IMR-90 (cell line): ENCODE results near the gene TMEM248. TPM values are rescaled to one million over a fixed set of nuclear protein-coding genes. Genes with fewer than 3 reads are reported as not detected.

ENCODE experiments used
- ATAC-seq: fragments of 200-7000 bp; cut with Tn5 transposase; 2 replicates; pipeline ENCODE4 v1.9.1; 2020; ENCODE audit warnings: low read depth, mild to moderate bottlenecking, moderate library complexity
- BruUV-seq: library from RNA; stranded (reverse); fragments of 400-500 nt; replicated peaks from 2 replicates; lab custom pipeline; 2021; lab: Mats Ljungman, UMichigan
- CTCF ChIA-PET: fragments of 300-600 bp; formaldehyde crosslinking; extraction: SDS; loops from one replicate; lab custom pipeline; 2021; ENCODE audit warnings: antibody characterized with exemption; lab: Yijun Ruan, JAX
- POLR2A ChIA-PET: fragments of 300-600 bp; sonication (Branson Sonifier 250); formaldehyde crosslinking; loops from one replicate; lab custom pipeline; 2022; ENCODE audit warnings: antibody characterized with exemption; ENCODE audit not compliant: unreplicated experiment; lab: Charles Lee
- DNase-seq: peaks from one replicate; pipeline ENCODE4 v3.0.0; 2013
- H2AFZ ChIP-seq: replicated peaks from 2 replicates; pipeline ENCODE3; 2013; ENCODE audit warnings: low read length, mild to moderate bottlenecking; ENCODE audit not compliant: poor library complexity
- H2AK5ac ChIP-seq: 2 replicates; pipeline ENCODE4 v1.6.1; 2013; ENCODE audit warnings: low read depth, low read length, inconsistent platforms
- H2AK9ac ChIP-seq: replicated peaks from 2 replicates; pipeline ENCODE3; 2013; ENCODE audit warnings: mild to moderate bottlenecking, low read depth, low read length, moderate library complexity; ENCODE audit not compliant: poor library complexity
- H2BK120ac ChIP-seq: 2 replicates; pipeline ENCODE4 v1.6.1; 2013; ENCODE audit warnings: low read depth, low read length, inconsistent platforms
- H2BK15ac ChIP-seq: 3 replicates; pipeline ENCODE4 v1.6.1; 2013; ENCODE audit warnings: low read depth, low read length, inconsistent platforms
- H2BK20ac ChIP-seq: 2 replicates; pipeline ENCODE4 v1.6.1; 2013; ENCODE audit warnings: low read depth, mild to moderate bottlenecking, inconsistent platforms, low read length, moderate library complexity
- H2BK5ac ChIP-seq: 2 replicates; pipeline ENCODE4 v1.6.1; 2013; ENCODE audit warnings: mild to moderate bottlenecking, low read depth, low read length, inconsistent platforms; ENCODE audit not compliant: poor library complexity, severe bottlenecking
- H3K14ac ChIP-seq: replicated peaks from 2 replicates; pipeline ENCODE4 v1.6.1; 2013; ENCODE audit warnings: low read depth, low read length, inconsistent platforms
- H3K18ac ChIP-seq: 2 replicates; pipeline ENCODE4 v1.6.1; 2013; ENCODE audit warnings: low read depth, low read length, control low read depth
- H3K23ac ChIP-seq: 2 replicates; pipeline ENCODE4 v1.6.1; 2013; ENCODE audit warnings: low read depth, low read length, inconsistent platforms
- H3K27ac ChIP-seq: 2 replicates; pipeline ENCODE4 v1.5.1; 2013; ENCODE audit warnings: mild to moderate bottlenecking, control low read depth, low read length; ENCODE audit not compliant: insufficient read depth
- H3K27me3 ChIP-seq: 2 replicates; pipeline ENCODE4 v1.6.1; 2013; ENCODE audit warnings: low read length; ENCODE audit not compliant: control insufficient read depth, insufficient read depth
- H3K36me3 ChIP-seq: 2 replicates; pipeline ENCODE4 v1.6.1; 2013; ENCODE audit warnings: low read length, mixed read lengths; ENCODE audit not compliant: control insufficient read depth, insufficient read depth
- H3K4ac ChIP-seq: 2 replicates; pipeline ENCODE4 v1.6.1; 2013; ENCODE audit warnings: low read depth, low read length, inconsistent platforms
- H3K4me1 ChIP-seq: 2 replicates; pipeline ENCODE4 v1.6.1; 2013; ENCODE audit warnings: low read length, mixed read lengths; ENCODE audit not compliant: control insufficient read depth, insufficient read depth
- H3K4me2 ChIP-seq: 2 replicates; pipeline ENCODE4 v1.6.1; 2013; ENCODE audit warnings: low read depth, mild to moderate bottlenecking, control low read depth, low read length, moderate library complexity
- H3K4me3 ChIP-seq: 2 replicates; pipeline ENCODE4 v1.5.1; 2013; ENCODE audit warnings: low read depth, mild to moderate bottlenecking, control low read depth, low read length, moderate library complexity; ENCODE audit not compliant: insufficient read depth
- H3K56ac ChIP-seq: 2 replicates; pipeline ENCODE4 v1.6.1; 2013; ENCODE audit warnings: low read length, inconsistent platforms; ENCODE audit not compliant: insufficient read depth; ENCODE audit errors: extremely low read depth
- H3K79me1 ChIP-seq, 2 experiments: 2 replicates each; pipeline ENCODE4 v1.6.1; 2013; ENCODE audit warnings: low read length in 2 of 2, inconsistent platforms in 1 of 2, low read depth in 1 of 2
- H3K9ac ChIP-seq: 2 replicates; pipeline ENCODE4 v1.6.1; 2013; ENCODE audit warnings: low read depth, low read length, control low read depth
- H3K9me1 ChIP-seq: 2 replicates; pipeline ENCODE4 v1.6.1; 2013; ENCODE audit warnings: low read length, inconsistent platforms; ENCODE audit not compliant: insufficient read depth
- H3K9me3 ChIP-seq: 2 replicates; pipeline ENCODE4 v1.6.1; 2013; ENCODE audit warnings: low read length; ENCODE audit not compliant: control insufficient read depth, insufficient read depth
- H4K20me1 ChIP-seq: 2 replicates; pipeline ENCODE4 v1.6.1; 2013; ENCODE audit warnings: low read length, inconsistent platforms; ENCODE audit not compliant: insufficient read depth
- H4K5ac ChIP-seq: 2 replicates; pipeline ENCODE4 v1.6.1; 2013; ENCODE audit warnings: mild to moderate bottlenecking, low read depth, low read length, control low read depth
- H4K8ac ChIP-seq, 2 experiments: 2 replicates each; pipeline ENCODE4 v1.6.1; 2013; ENCODE audit warnings: low read depth in 2 of 2, low read length in 2 of 2, control low read depth in 1 of 2, inconsistent platforms in 1 of 2
- H4K91ac ChIP-seq: 2 replicates; pipeline ENCODE4 v1.6.1; 2013; ENCODE audit warnings: low read depth, low read length, inconsistent platforms; ENCODE audit not compliant: insufficient read depth
- BHLHE40 ChIP-seq: fragments of 150-350 bp; IDR thresholded peaks from 2 replicates; pipeline ENCODE4 v1.6.1; 2016; ENCODE audit warnings: mild to moderate bottlenecking, low read depth, low read length
- FOS ChIP-seq: fragments of 150-350 bp; IDR thresholded peaks from 2 replicates; pipeline ENCODE4 v1.6.1; 2016; ENCODE audit warnings: low read depth, low read length
- NFE2L2 ChIP-seq: fragments of 150-350 bp; IDR thresholded peaks from 2 replicates; pipeline ENCODE4 v1.6.1; 2016; ENCODE audit warnings: low read depth, mild to moderate bottlenecking, low read length
- POLR2A ChIP-seq: IDR thresholded peaks from 2 replicates; pipeline ENCODE4 v1.6.1; 2012; ENCODE audit warnings: mild to moderate bottlenecking, low read depth, low read length
- RCOR1 ChIP-seq: IDR thresholded peaks from 2 replicates; pipeline ENCODE4 v1.6.1; 2012; ENCODE audit warnings: mild to moderate bottlenecking, low read length, improper control_type of control experiment; ENCODE audit not compliant: insufficient replicate concordance
- RFX5 ChIP-seq: IDR thresholded peaks from 2 replicates; pipeline ENCODE4 v1.8.0; 2012; ENCODE audit warnings: low read depth, mild to moderate bottlenecking, low read length, moderate library complexity
- WGBS, 2 experiments: methylation state at CpG; one replicate each; pipeline versions ENCODE4 v1.1.5 to v1.1.7; 2013; ENCODE audit warnings: missing lambda C conversion rate in 2 of 2; ENCODE audit not compliant: insufficient read length in 1 of 2; ENCODE audit errors: extremely low coverage in 2 of 2; 5-methylcytosine and 5-hydroxymethylcytosine counted together
- dilution Hi-C: fragments of 300-500 bp; cut with HindIII; formaldehyde crosslinking; loops from one replicate; pipeline ENCODE4 v1.14.3; 2018; ENCODE audit warnings: low sequenced_read_pairs; ENCODE audit not compliant: unreplicated experiment
- in situ Hi-C: fragments of 300-500 bp; cut with MboI; formaldehyde crosslinking; loops from 3 replicates; pipeline ENCODE4 v1.14.3; 2019; ENCODE audit warnings: low sequenced_read_pairs, inconsistent platforms, mixed read lengths
- intact Hi-C: fragments of 100-400 bp; cut with micrococcal nuclease; formaldehyde crosslinking; loops from 2 replicates; pipeline ENCODE4 v1.10.0; 2022
- polyA plus RNA-seq, 3 experiments: library from polyadenylated mRNA; depleted of rRNA; stranded (reverse); fragments of >200 nt; gene quantifications; 2 replicates each; pipeline ENCODE4 v1.2.3, GENCODE V29; 2012; ENCODE audit warnings: low replicate concordance in 1 of 3
- total RNA-seq: library from RNA; depleted of rRNA; stranded (reverse); fragments of >200 nt; gene quantifications from 2 replicates; pipeline ENCODE4 v1.2.3, GENCODE V29; 2012
- TF ChIP-seq, protein P1 (sequence below): fragments of 150-350 bp; IDR thresholded peaks from 2 replicates; pipeline ENCODE4 v1.6.1; 2017; ENCODE audit warnings: mild to moderate bottlenecking, antibody characterized with exemption, low read length, low read depth

TMEM248 gene
- total and polyA plus RNA-seq, 2 of the 4 experiments (the other 2 are of a cell fraction), result 103 to 175 TPM

DNA sequence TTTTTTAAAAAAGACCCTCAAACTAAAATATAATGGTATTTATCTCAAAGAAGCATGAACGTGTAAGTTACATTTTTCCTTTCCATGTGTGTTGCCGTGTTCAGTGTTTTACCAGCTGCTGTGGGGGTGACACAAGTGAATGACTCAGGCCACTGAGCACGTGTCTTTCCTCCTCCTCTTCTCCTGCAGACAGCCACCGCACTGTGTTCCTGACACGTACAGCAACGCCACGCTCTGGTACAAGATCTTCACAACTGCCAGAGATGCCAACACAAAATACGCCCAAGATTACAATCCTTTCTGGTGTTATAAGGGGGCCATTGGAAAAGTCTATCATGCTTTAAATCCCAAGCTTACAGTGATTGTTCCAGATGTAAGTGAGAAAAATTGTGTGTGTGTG, 29.7 kb downstream of the TMEM248 start:
- no peak overlapping the region for H2BK5ac ChIP-seq
- 90% methylated on average over 2 of the region's 8 CpGs; no CpG with 5 or more reads in 1 of the 2 experiments for WGBS, 2 experiments
- H3K14ac ChIP-seq, result no peak overlapping the region
- BruUV-seq, result no TSS peak
- H2BK20ac ChIP-seq, result no peak overlapping the region
- H3K18ac ChIP-seq, result no peak overlapping the region
- peak; percentile 15 for DNase-seq
- H4K8ac ChIP-seq, result no peak overlapping the region
- in situ Hi-C loops (no loop called here), dilution Hi-C loops (no loop called here), intact Hi-C loops (no loop called here)
- H3K23ac ChIP-seq, result no peak overlapping the region
- ChIA-PET POLR2A (no interaction called here), CTCF (no interaction called here)
- H4K5ac ChIP-seq, result no peak overlapping the region
- no peak overlapping the region for H2AK5ac ChIP-seq
- no peak overlapping the region for H2AK9ac ChIP-seq
- H3K27me3 ChIP-seq, result no peaks in the 10 kb centered on the region
- no peaks in the 10 kb centered on the region for H3K9me3 ChIP-seq
- H3K56ac ChIP-seq, result no peak overlapping the region
- peaks cover 8% of the 10 kb centered on the region for H3K4me1 ChIP-seq
- H3K36me3 ChIP-seq, result peaks cover 53% of the 10 kb centered on the region
- no peak overlapping the region for H4K91ac ChIP-seq
- H2AFZ ChIP-seq, result no peak overlapping the region
- no peak overlapping the region for H2BK15ac ChIP-seq
- no peak overlapping the region for H3K4me2 ChIP-seq
- no peak overlapping the region for H3K27ac ChIP-seq
- TF ChIP-seq RFX5 (no peak), BHLHE40 (no peak), RCOR1 (no peak), POLR2A (no peak), NFE2L2 (no peak), FOS (no peak)
- TF ChIP-seq, protein P1, sequence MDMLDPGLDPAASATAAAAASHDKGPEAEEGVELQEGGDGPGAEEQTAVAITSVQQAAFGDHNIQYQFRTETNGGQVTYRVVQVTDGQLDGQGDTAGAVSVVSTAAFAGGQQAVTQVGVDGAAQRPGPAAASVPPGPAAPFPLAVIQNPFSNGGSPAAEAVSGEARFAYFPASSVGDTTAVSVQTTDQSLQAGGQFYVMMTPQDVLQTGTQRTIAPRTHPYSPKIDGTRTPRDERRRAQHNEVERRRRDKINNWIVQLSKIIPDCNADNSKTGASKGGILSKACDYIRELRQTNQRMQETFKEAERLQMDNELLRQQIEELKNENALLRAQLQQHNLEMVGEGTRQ, result no peak
- no peak overlapping the region for H3K4me3 ChIP-seq
- no peak for ATAC-seq
- 0 out of 2 replicates have a peak, but pooled peaks cover 8% of the 10 kb centered on the region for H4K20me1 ChIP-seq
- peaks cover 17 to 50% of the 10 kb centered on the region in 2 experiments for H3K79me1 ChIP-seq
- no peak overlapping the region for H3K9ac ChIP-seq
- H3K4ac ChIP-seq, result no peak overlapping the region
- H3K9me1 ChIP-seq, result peaks cover 10% of the 10 kb centered on the region; the same call in 1 of the 2 replicates
- H2BK120ac ChIP-seq, result no peak overlapping the region
